ENCODE measurements around the gene CPT1C. TPM values are rescaled to one million over a fixed set of nuclear protein-coding genes. Genes with fewer than 3 reads are reported as not detected.

CPT1C gene
- total RNA-seq, 1 experiment from 2014 or later, result 2.0 TPM

DNA sequence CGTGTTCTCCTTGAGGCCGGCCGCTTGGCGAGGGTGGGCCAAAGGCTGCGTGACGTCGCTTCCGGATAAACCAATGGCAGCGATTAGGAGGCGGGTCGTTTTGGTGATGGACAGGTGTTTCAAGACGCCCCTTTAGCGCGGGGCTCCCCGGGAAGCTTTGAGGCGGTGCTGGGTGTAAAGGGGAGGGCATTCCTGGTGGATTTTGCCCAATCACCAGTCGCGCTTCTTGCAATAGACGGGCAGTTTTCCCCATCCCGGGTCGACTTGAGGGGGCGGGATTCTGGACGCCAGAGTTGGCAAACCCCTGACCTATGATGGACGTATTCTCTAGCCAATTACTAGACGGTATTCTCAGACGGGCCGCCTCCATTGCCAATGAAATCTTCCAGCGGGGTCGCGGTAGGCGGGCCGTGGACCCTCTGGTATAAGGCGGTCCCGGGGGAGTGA, 14.1 kb upstream of the CPT1C start:
- Mint-ChIP-seq H3K36me3 (ENCODE audit: insufficient read depth, unreplicated experiment) (peaks cover 65% of the 10 kb centered on the region), H3K4me3 (ENCODE audit: unreplicated experiment) (peak overlapping the region; percentile 78), H3K9me3 (ENCODE audit: unreplicated experiment) (no peaks in the 10 kb centered on the region), H3K27me3 (ENCODE audit: insufficient read depth, unreplicated experiment) (no peaks in the 10 kb centered on the region), H3K27ac (ENCODE audit: unreplicated experiment) (peak overlapping the region; percentile 99), H3K4me1 (ENCODE audit: low read depth, unreplicated experiment) (peaks cover 18% of the 10 kb centered on the region)
- peaks cover 21% of the 10 kb centered on the region for H3K4me1 ChIP-seq
- BruUV-seq (replicated peaks), result no TSS peak
- peak overlapping the region; percentile 100 for H3K4me3 ChIP-seq (ENCODE audit: low read depth, low read length)
- intact Hi-C loops (cut with micrococcal nuclease; ENCODE audit: unreplicated experiment), result loop anchor here (1.0 to 5.0 kb wide), 5 partner anchors 12 to 190 kb away; partner anchors contain the start of genes AP2A1, BCL2L12, IRF3 and PNKP
- CTCF ChIA-PET, result interaction anchor here (0.5 to 1.9 kb wide), 11 partner anchors 12 to 213 kb away, joined by 3 to 14 read pairs (median 7); partner anchors contain the start of genes AP2A1, PRRG2, RRAS and SCAF1
- H3K27me3 ChIP-seq (replicated peaks; ENCODE audit: control insufficient read depth, insufficient read depth, low read length), result no peaks in the 10 kb centered on the region
- peak; percentile 100 for DNase-seq
- H3K36me3 ChIP-seq (ENCODE audit: control insufficient read depth, insufficient read depth, low read length), result no peaks in the 10 kb centered on the region; the same call in 1 of the 2 replicates
- TF ChIP-seq, protein P1, sequence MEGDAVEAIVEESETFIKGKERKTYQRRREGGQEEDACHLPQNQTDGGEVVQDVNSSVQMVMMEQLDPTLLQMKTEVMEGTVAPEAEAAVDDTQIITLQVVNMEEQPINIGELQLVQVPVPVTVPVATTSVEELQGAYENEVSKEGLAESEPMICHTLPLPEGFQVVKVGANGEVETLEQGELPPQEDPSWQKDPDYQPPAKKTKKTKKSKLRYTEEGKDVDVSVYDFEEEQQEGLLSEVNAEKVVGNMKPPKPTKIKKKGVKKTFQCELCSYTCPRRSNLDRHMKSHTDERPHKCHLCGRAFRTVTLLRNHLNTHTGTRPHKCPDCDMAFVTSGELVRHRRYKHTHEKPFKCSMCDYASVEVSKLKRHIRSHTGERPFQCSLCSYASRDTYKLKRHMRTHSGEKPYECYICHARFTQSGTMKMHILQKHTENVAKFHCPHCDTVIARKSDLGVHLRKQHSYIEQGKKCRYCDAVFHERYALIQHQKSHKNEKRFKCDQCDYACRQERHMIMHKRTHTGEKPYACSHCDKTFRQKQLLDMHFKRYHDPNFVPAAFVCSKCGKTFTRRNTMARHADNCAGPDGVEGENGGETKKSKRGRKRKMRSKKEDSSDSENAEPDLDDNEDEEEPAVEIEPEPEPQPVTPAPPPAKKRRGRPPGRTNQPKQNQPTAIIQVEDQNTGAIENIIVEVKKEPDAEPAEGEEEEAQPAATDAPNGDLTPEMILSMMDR (IDR thresholded peaks at IDR 0.05; ENCODE audit: insufficient read depth in 1 of 2, low read depth in 1 of 2, low read length in 1 of 2, severe bottlenecking in 1 of 2, unreplicated experiment in 1 of 2), result no peak
- POLR2A ChIA-PET, result interaction anchor here (0.6 to 2.9 kb wide), 13 partner anchors 9 to 1171 kb away, joined by 3 to 50 read pairs (median 5); partner anchors contain the start of genes AP2A1, BCL2L12, IRF3 and NOSIP
- no peaks in the 10 kb centered on the region for H3K9me3 ChIP-seq

DNA sequence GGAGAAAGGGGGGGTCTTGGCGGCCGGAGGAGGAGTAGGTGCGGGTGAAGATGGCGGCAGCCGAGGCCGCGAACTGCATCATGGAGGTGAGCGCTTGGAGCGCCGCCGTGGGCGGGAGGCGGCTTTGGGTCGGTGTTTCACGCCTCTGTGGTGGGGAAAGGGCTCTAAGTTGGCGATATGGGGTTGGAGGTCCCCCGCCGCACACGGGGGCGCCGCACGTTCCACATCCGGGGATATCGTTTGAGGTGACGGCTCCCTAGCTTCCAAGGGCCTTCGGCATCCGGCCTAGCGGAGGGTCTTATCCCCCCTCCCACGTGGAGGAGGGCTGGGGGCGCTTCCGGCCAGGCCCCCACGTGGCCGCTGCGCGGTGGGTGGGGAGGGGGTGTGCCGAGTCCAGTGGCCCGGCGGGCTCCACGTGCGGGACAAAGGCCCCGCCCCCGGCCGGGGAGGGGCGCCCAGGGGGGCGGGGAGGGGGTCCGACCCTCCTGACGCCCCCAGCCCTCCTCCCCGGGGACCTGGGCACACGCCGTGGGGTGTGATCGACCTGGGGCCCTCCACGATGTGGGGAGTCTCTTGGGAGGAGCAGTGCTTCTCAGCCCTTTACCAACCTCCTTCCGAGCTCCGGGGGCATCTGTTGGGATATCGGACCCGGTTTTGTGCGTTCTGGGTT, 13.6 kb upstream of the CPT1C start, which contains the start of gene PRMT1:
Gene PRMT1, plus strand, starts transcription at position 41 of the 670 bp plus-strand sequence. Its CDS starts 10 bp downstream, at position 51.
- peaks cover 2% of the 10 kb centered on the region; the same call in 1 of the 2 replicates for H3K36me3 ChIP-seq (ENCODE audit: control insufficient read depth, insufficient read depth, low read length)
- H3K4me3 ChIP-seq (ENCODE audit: low read depth, low read length), result peak within 1 kb of the TSS; percentile 100
- no peaks in the 10 kb centered on the region for H3K9me3 Mint-ChIP-seq (ENCODE audit: unreplicated experiment)
- ChIA-PET POLR2A (interaction anchor here (0.6 to 2.9 kb wide), 9 partner anchors 12 to 1171 kb away, joined by 3 to 50 read pairs (median 6); partner anchors contain the start of genes BCL2L12, IRF3, NOSIP and PIH1D1), CTCF (interaction anchor here (0.6 to 1.9 kb wide), 3 partner anchors 89 to 116 kb away, joined by 3 to 8 read pairs (median 3); partner anchors contain the start of genes AP2A1 and PRRG2)
- BruUV-seq (replicated peaks), result no TSS peak
- peaks cover 15% of the 10 kb centered on the region for H3K4me1 ChIP-seq
- peak within 1 kb of the TSS; percentile 78 for H3K4me3 Mint-ChIP-seq (ENCODE audit: unreplicated experiment)
- TF ChIP-seq, protein P1 (IDR thresholded peaks at IDR 0.05; ENCODE audit: insufficient read depth in 1 of 2, low read depth in 1 of 2, low read length in 1 of 2, severe bottlenecking in 1 of 2, unreplicated experiment in 1 of 2), result no peak
- no peaks in the 10 kb centered on the region for H3K9me3 ChIP-seq
- peaks cover 65% of the 10 kb centered on the region for H3K36me3 Mint-ChIP-seq (ENCODE audit: insufficient read depth, unreplicated experiment)
- peak in 1 of 2 experiments; percentile 70 for DNase-seq
- H3K27me3 ChIP-seq (replicated peaks; ENCODE audit: control insufficient read depth, insufficient read depth, low read length), result no peaks in the 10 kb centered on the region
- intact Hi-C loops (cut with micrococcal nuclease; ENCODE audit: unreplicated experiment), result loop anchor here (5.0 kb wide), 2 partner anchors 90 to 190 kb away; partner anchors contain the start of genes AP2A1 and PNKP
- H3K27me3 Mint-ChIP-seq (ENCODE audit: insufficient read depth, unreplicated experiment), result no peaks in the 10 kb centered on the region
- peaks cover 12% of the 10 kb centered on the region for H3K4me1 Mint-ChIP-seq (ENCODE audit: low read depth, unreplicated experiment)
- peak within 1 kb of the TSS; percentile 99 for H3K27ac Mint-ChIP-seq (ENCODE audit: unreplicated experiment)
